Ovary (tissue), 9 donors: ENCODE data around the gene KCTD18. TPM values are rescaled to one million over a fixed set of nuclear protein-coding genes. Genes with fewer than 3 reads are reported as not detected.

ENCODE experiments used
- DNase-seq, 5 donors: peaks; one replicate each; pipeline ENCODE4 v3.0.0-alpha.2; 2019 to 2020
- H3K27ac ChIP-seq, 2 donors: fragments of 200-600 bp; one replicate each; pipeline versions ENCODE4 v1.5.1 to v1.8.0; 2019 to 2022
- H3K27me3 ChIP-seq: fragments of 200-600 bp; one replicate; pipeline ENCODE4 v1.8.0; 2022
- H3K36me3 ChIP-seq: fragments of 200-600 bp; sonication (generic); one replicate; pipeline ENCODE4 v1.5.1; 2019
- H3K4me1 ChIP-seq: one replicate; pipeline ENCODE4 v1.8.1; 2013; ENCODE audit warnings: mild to moderate bottlenecking, moderate library complexity; ENCODE audit not compliant: insufficient read depth
- H3K4me3 ChIP-seq: fragments of 200-600 bp; sonication (generic); one replicate; pipeline ENCODE4 v1.5.1; 2017
- H3K9me3 ChIP-seq, 2 donors: fragments of 200-600 bp in 1 of 2; sonication (generic) in 1 of 2; one replicate each; pipeline versions ENCODE4 v1.5.1 to v1.8.1; 2013 to 2019; ENCODE audit warnings: mild to moderate bottlenecking in 1 of 2, moderate library complexity in 1 of 2
- CTCF ChIP-seq, 3 donors: fragments of 450-650 bp in 2 of 3; fragments of 200-600 bp in 1 of 3; IDR thresholded peaks; one replicate each; pipeline versions ENCODE4 v1.5.1 to v1.8.0; 2016 to 2022; ENCODE audit warnings: antibody characterized with exemption in 3 of 3, mild to moderate bottlenecking in 1 of 3
- EP300 ChIP-seq: sonication (generic); formaldehyde crosslinking; IDR thresholded peaks from one replicate; pipeline ENCODE4 v1.6.1; 2017; ENCODE audit warnings: antibody characterized with exemption
- POLR2A ChIP-seq: fragments of 450-650 bp; IDR thresholded peaks from one replicate; pipeline ENCODE4 v1.6.1; 2017; ENCODE audit warnings: antibody characterized with exemption, mild to moderate bottlenecking, moderate library complexity
- WGBS, 3 donors: extraction: QIAGEN DNeasy Blood & Tissue Kit in 1 of 3; methylation state at CpG; one replicate each; pipeline versions ENCODE4 v1.1.5 to v1.1.7; 2013 to 2017; 5-methylcytosine and 5-hydroxymethylcytosine counted together
- intact Hi-C, 4 donors: fragments of 100-400 bp; cut with DNase I; formaldehyde crosslinking; loops; one replicate each; pipeline versions ENCODE4 v1.11.0 to v1.15.1; 2022 to 2023
- polyA plus RNA-seq, 2 donors: library from polyadenylated mRNA; stranded (reverse); fragments of 200-250 nt in 1 of 2; fragments of 350-450 nt in 1 of 2; fragmentation: Illumina TruSeq in 1 of 2; extraction: RNeasy Lipid Tissue Mini Kit (QIAGEN cat#74804) in 1 of 2; gene quantifications; one replicate each; pipeline ENCODE4 v1.2.3, GENCODE V29; 2013 to 2014
- total RNA-seq, 7 donors: library from RNA; depleted of rRNA in 2 of 7; stranded (reverse); fragments of >200 nt in 2 of 7; fragmentation: NEBNext Ultra II Directional in 3 of 7; extraction: Animal tissue kit (Norgen Biotek cat#: 25700) in 3 of 7; gene quantifications; one replicate each; pipeline versions ENCODE4 v1.1.0 to v1.2.4, GENCODE V29; 2016 to 2023
- donor health status: DM: no; HTN: no; CAD: no; lungs with moderate emphysema.
- donor health status: DM: no; HTN: no; CAD: no.
- donor health status: Bipolar disorder and iron deficiency.
- donor health status: DM: yes; HTN: yes; CAD: no.
- donor health status: DM: no; HTN: no; CAD: no.
- donor health status: DM: yes; HTN: yes; CAD: no.

KCTD18 gene
- total and polyA plus RNA-seq, 9 donors = 9.5 to 15.1 (median 12.1) TPM

GRCh38 chr2:200533754-200534153, 23.9 kb upstream of the KCTD18 start:
- no peak for DNase-seq
- 7 to 11% (median 7%) methylated on average over 2 of the region's 2 CpGs for WGBS, 3 donors
- intact Hi-C loops = no loop called here

GRCh38 chr2:200528228-200528627, 18.4 kb upstream of the KCTD18 start:
- no peaks in the 10 kb centered on the region for H3K27me3 ChIP-seq
- 89 to 94% (median 92%) methylated on average over 3 of the region's 3 CpGs for WGBS, 3 donors
- DNase-seq = no peak
- H3K4me3 ChIP-seq = no peak overlapping the region
- TF ChIP-seq CTCF (IDR thresholded peaks at IDR 0.05) = no peak
- TF ChIP-seq POLR2A = no peak
- no peak for TF ChIP-seq EP300
- no peaks in the 10 kb centered on the region for H3K9me3 ChIP-seq
- no peaks in the 10 kb centered on the region for H3K36me3 ChIP-seq
- no peaks in the 10 kb centered on the region for H3K4me1 ChIP-seq
- intact Hi-C loops = no loop called here
- H3K27ac ChIP-seq = no peak overlapping the region

More at GRCh38 chr2:200533754-200534153, 23.9 kb upstream of the KCTD18 start:
- H3K27me3 ChIP-seq = no peaks in the 10 kb centered on the region
- no peak overlapping the region for H3K4me3 ChIP-seq
- peaks cover 4% of the 10 kb centered on the region for H3K4me1 ChIP-seq
- H3K27ac ChIP-seq = no peak overlapping the region
- no peak for TF ChIP-seq CTCF (IDR thresholded peaks at IDR 0.05)
- TF ChIP-seq POLR2A = no peak
- TF ChIP-seq EP300 = no peak
- H3K9me3 ChIP-seq = no peaks in the 10 kb centered on the region
- no peaks in the 10 kb centered on the region for H3K36me3 ChIP-seq

GRCh38 chr2:200525882-200526651, 16.2 kb upstream of the KCTD18 start, which contains the start of gene SGO2:
Gene SGO2 (plus strand): TSS chr2:200526207. CDS start chr2:200532976, 6,769 bp downstream.
- peak; percentile 90 to 95 (median 92) for DNase-seq
- 0 to 2% (median 0%) methylated on average over 51 to 56 of the region's 56 CpGs for WGBS, 3 donors
- Histone ChIP-seq H3K27me3 (no peaks in the 10 kb centered on the region), H3K27ac (no peak within 1 kb of the TSS), H3K4me1 (no peaks in the 10 kb centered on the region), H3K9me3 (no peaks in the 10 kb centered on the region), H3K4me3 (peak within 1 kb of the TSS; percentile 78), H3K36me3 (no peaks in the 10 kb centered on the region)
- intact Hi-C loops = no loop called here
- TF ChIP-seq POLR2A (peak; percentile 53), CTCF (IDR thresholded peaks at IDR 0.05) (no peak), EP300 (no peak)

GRCh38 chr2:200525551-200525881, 15.6 kb upstream of the KCTD18 start:
- TF ChIP-seq EP300 (no peak), CTCF (IDR thresholded peaks at IDR 0.05) (no peak), POLR2A (no peak)
- no peaks in the 10 kb centered on the region for H3K4me1 ChIP-seq
- H3K9me3 ChIP-seq = no peaks in the 10 kb centered on the region
- no peaks in the 10 kb centered on the region for H3K36me3 ChIP-seq
- H3K27me3 ChIP-seq = no peaks in the 10 kb centered on the region
- intact Hi-C loops = no loop called here
- WGBS, 3 donors = 15 to 21% (median 16%) methylated on average over 7 of the region's 7 CpGs
- H3K27ac ChIP-seq = no peak overlapping the region
- H3K4me3 ChIP-seq = peak overlapping the region; percentile 78
- DNase-seq = no peak
